C4-2B (cell line): Measurements from ENCODE around the gene MEGF11.

Experiments used
- ZFX ChIP-seq: fragments of 450-650 bp; IDR thresholded peaks from 2 replicates; pipeline ENCODE4 v1.6.1; 2017
- TF ChIP-seq, protein P1 (sequence below): fragments of 450-650 bp; conservative IDR thresholded peaks from 2 replicates; pipeline ENCODE4 v1.5.1; 2017; ENCODE audit warnings: mild to moderate bottlenecking

DNA sequence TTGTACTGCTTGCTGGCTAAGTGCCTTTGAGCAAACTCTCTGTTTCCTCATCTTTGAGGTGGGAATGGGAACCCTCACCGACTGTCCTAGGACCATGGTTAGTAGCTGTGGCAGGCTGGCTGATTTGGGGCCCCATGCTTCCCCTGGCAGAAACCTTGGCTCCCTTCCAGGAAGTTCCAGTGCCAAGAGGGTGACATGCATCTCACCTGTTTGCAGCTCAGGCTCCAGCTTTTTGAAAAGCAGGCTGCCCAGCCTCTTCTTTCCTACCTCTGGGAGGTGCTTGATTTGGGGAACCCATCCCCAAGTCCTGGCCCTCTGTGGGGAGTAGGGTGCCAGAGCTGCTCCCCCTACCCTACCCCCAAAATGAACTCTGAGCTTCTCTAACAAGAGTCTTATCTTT is 333.4 kb downstream of the MEGF11 start:
- TF ChIP-seq, protein P1, sequence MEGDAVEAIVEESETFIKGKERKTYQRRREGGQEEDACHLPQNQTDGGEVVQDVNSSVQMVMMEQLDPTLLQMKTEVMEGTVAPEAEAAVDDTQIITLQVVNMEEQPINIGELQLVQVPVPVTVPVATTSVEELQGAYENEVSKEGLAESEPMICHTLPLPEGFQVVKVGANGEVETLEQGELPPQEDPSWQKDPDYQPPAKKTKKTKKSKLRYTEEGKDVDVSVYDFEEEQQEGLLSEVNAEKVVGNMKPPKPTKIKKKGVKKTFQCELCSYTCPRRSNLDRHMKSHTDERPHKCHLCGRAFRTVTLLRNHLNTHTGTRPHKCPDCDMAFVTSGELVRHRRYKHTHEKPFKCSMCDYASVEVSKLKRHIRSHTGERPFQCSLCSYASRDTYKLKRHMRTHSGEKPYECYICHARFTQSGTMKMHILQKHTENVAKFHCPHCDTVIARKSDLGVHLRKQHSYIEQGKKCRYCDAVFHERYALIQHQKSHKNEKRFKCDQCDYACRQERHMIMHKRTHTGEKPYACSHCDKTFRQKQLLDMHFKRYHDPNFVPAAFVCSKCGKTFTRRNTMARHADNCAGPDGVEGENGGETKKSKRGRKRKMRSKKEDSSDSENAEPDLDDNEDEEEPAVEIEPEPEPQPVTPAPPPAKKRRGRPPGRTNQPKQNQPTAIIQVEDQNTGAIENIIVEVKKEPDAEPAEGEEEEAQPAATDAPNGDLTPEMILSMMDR: no peak
- no peak for TF ChIP-seq ZFX
